G401 (cell line): ENCODE data around the gene EIF3L. TPM values are rescaled to one million over a fixed set of nuclear protein-coding genes. Genes with fewer than 3 reads are reported as not detected.

Experiments used
- DNase-seq: peaks from one replicate; pipeline ENCODE4 v3.0.0-alpha.2; 2015; ENCODE audit warnings: low spot score
- in situ Hi-C: cut with HindIII; loops from 2 replicates; pipeline ENCODE4 v1.10.0; 2016; ENCODE audit warnings: low sequenced_read_pairs, mixed read lengths
- total RNA-seq: library from RNA; depleted of rRNA; stranded (reverse); fragments of >200 nt; shearing (Covaris generic); gene quantifications from 2 replicates; pipeline ENCODE4 v1.2.3, GENCODE V29; 2014

Gene EIF3L
- total RNA-seq, 1 experiment from 2014 or later, result 685 TPM

GRCh38 chr22:37844904-37845329 lies 4.3 kb upstream of the EIF3L start:
- DNase-seq, result no peak
- in situ Hi-C loops, result no loop called here

- no peak for DNase-seq
- in situ Hi-C loops, result no loop called here
Observed at GRCh38 chr22:37846433-37846832, 2.8 kb upstream of the EIF3L start.

GRCh38 chr22:37848587-37849088 lies 581 bp upstream of the EIF3L start:
- peak; percentile 29 for DNase-seq
- in situ Hi-C loops, result no loop called here

GRCh38 chr22:37850801-37851200 lies 1.6 kb downstream of the EIF3L start:
- DNase-seq, result no peak
- in situ Hi-C loops, result loop anchor here (25.0 kb wide), 1 partner anchor 112 kb away; the partner anchor contains the start of genes C22orf23 and POLR2F

GRCh38 chr22:37852418-37852817 lies 3.2 kb downstream of the EIF3L start:
- in situ Hi-C loops, result loop anchor here (25.0 kb wide), 1 partner anchor 110 kb away; the partner anchor contains the start of genes C22orf23 and POLR2F
- DNase-seq, result no peak

- no peak for DNase-seq
- in situ Hi-C loops, result loop anchor here (25.0 kb wide), 1 partner anchor 107 kb away; the partner anchor contains the start of genes C22orf23 and POLR2F
Observed at GRCh38 chr22:37854946-37855345, 5.7 kb downstream of the EIF3L start.

- in situ Hi-C loops, result loop anchor here (25.0 kb wide), 1 partner anchor 107 kb away; the partner anchor contains the start of genes C22orf23 and POLR2F
- DNase-seq, result no peak
Observed at GRCh38 chr22:37855462-37855861, 6.2 kb downstream of the EIF3L start.

GRCh38 chr22:37860796-37861421 lies 11.7 kb downstream of the EIF3L start:
- in situ Hi-C loops, result loop anchor here (25.0 kb wide), 1 partner anchor 101 kb away; the partner anchor contains the start of genes C22orf23 and POLR2F
- DNase-seq, result no peak

GRCh38 chr22:37862570-37863325 lies 13.5 kb downstream of the EIF3L start:
- in situ Hi-C loops, result loop anchor here (25.0 kb wide), 1 partner anchor 100 kb away; the partner anchor contains the start of genes C22orf23 and POLR2F
- no peak for DNase-seq

GRCh38 chr22:37865510-37865909 lies 16.3 kb downstream of the EIF3L start:
- in situ Hi-C loops, result loop anchor here (25.0 kb wide), 1 partner anchor 97 kb away; the partner anchor contains the start of genes C22orf23 and POLR2F
- DNase-seq, result no peak

- no peak for DNase-seq
- in situ Hi-C loops, result loop anchor here (25.0 kb wide), 1 partner anchor 92 kb away; the partner anchor contains the start of genes C22orf23 and POLR2F
Observed at GRCh38 chr22:37870273-37870672, 21.1 kb downstream of the EIF3L start.

- in situ Hi-C loops, result no loop called here
- no peak for DNase-seq
Observed at GRCh38 chr22:37880668-37881440, 31.6 kb downstream of the EIF3L start.

- in situ Hi-C loops, result no loop called here
- no peak for DNase-seq
Observed at GRCh38 chr22:37884420-37884819, 35.2 kb downstream of the EIF3L start.

- DNase-seq, result peak; percentile 78
- in situ Hi-C loops, result no loop called here
Observed at GRCh38 chr22:37887584-37888378, 38.6 kb downstream of the EIF3L start.

GRCh38 chr22:37891926-37892325 lies 42.7 kb downstream of the EIF3L start:
- in situ Hi-C loops, result no loop called here
- no peak for DNase-seq

- in situ Hi-C loops, result no loop called here
- DNase-seq, result peak; percentile 71
Observed at GRCh38 chr22:37892566-37893335, 43.5 kb downstream of the EIF3L start.

GRCh38 chr22:37893583-37893983 lies 44.4 kb downstream of the EIF3L start:
- DNase-seq, result no peak
- in situ Hi-C loops, result no loop called here
